Hepatocyte (in vitro differentiated cells): ENCODE data around the gene GLI3. TPM values are rescaled to one million over a fixed set of nuclear protein-coding genes. Genes with fewer than 3 reads are reported as not detected.

ENCODE experiments used
- DNase-seq: peaks from one replicate; pipeline ENCODE4 v3.0.0-alpha.2; 2016; ENCODE audit warnings: low spot score
- H2AFZ ChIP-seq: fragments of 200-600 bp; sonication (generic); 2 replicates; pipeline ENCODE4 v1.6.0; 2016; ENCODE audit warnings: antibody characterized with exemption, mild to moderate bottlenecking
- H3K27ac ChIP-seq: fragments of 200-600 bp; sonication (generic); 2 replicates; pipeline ENCODE4 v1.5.1; 2016; ENCODE audit warnings: mild to moderate bottlenecking
- H3K27me3 ChIP-seq: fragments of 200-600 bp; sonication (generic); 2 replicates; pipeline ENCODE4 v1.6.1; 2016
- H3K36me3 ChIP-seq: fragments of 200-600 bp; sonication (generic); replicated peaks from 2 replicates; pipeline ENCODE4 v1.5.1; 2016; ENCODE audit warnings: low read depth; ENCODE audit not compliant: insufficient read depth
- H3K4me1 ChIP-seq: fragments of 200-600 bp; sonication (generic); 2 replicates; pipeline ENCODE4 v1.5.1; 2016; ENCODE audit warnings: mild to moderate bottlenecking, moderate library complexity; ENCODE audit not compliant: insufficient read depth
- H3K4me2 ChIP-seq: fragments of 200-600 bp; sonication (generic); 2 replicates; pipeline ENCODE4 v1.6.0; 2016
- H3K4me3 ChIP-seq: fragments of 200-600 bp; sonication (generic); 2 replicates; pipeline ENCODE4 v1.5.1; 2016; ENCODE audit warnings: mild to moderate bottlenecking
- H3K79me2 ChIP-seq: fragments of 200-600 bp; sonication (generic); 2 replicates; pipeline ENCODE4 v1.6.0; 2017; ENCODE audit warnings: mild to moderate bottlenecking
- H3K9me2 ChIP-seq: fragments of 200-600 bp; sonication (generic); replicated peaks from 2 replicates; pipeline ENCODE4 v1.6.0; 2017; ENCODE audit warnings: mild to moderate bottlenecking; ENCODE audit not compliant: insufficient read depth
- H3K9me3 ChIP-seq: fragments of 200-600 bp; sonication (generic); 2 replicates; pipeline ENCODE4 v1.5.1; 2016; ENCODE audit warnings: low read depth, mild to moderate bottlenecking
- H4K20me1 ChIP-seq: fragments of 200-600 bp; sonication (generic); 2 replicates; pipeline ENCODE4 v1.6.0; 2016; ENCODE audit warnings: mild to moderate bottlenecking; ENCODE audit not compliant: insufficient read depth, poor library complexity, severe bottlenecking
- EZH2 ChIP-seq: fragments of 200-600 bp; sonication (generic); IDR thresholded peaks from 2 replicates; pipeline ENCODE4 v1.6.1; 2016; ENCODE audit warnings: antibody characterized with exemption, mild to moderate bottlenecking, borderline replicate concordance
- EZH2phosphoT487 ChIP-seq: fragments of 200-600 bp; sonication (generic); IDR thresholded peaks from one replicate; pipeline ENCODE4 v1.6.1; 2018; ENCODE audit warnings: antibody characterized with exemption, mild to moderate bottlenecking, low read depth, moderate library complexity; ENCODE audit not compliant: unreplicated experiment, severe bottlenecking
- WGBS: methylation state at CpG from one replicate; pipeline ENCODE4 v1.1.6; 2016; ENCODE audit warnings: low lambda C conversion rate; ENCODE audit errors: missing lambda C conversion rate; 5-methylcytosine and 5-hydroxymethylcytosine counted together
- polyA plus RNA-seq: library from polyadenylated mRNA; unstranded; fragments of >200 nt; fragmentation: Nextera tagmentation; extraction: Ambion mirVana; gene quantifications from 2 replicates; pipeline ENCODE4 v1.2.1, GENCODE V29; 2016
- total RNA-seq: library from RNA; depleted of rRNA; stranded (reverse); fragments of >200 nt; gene quantifications from 2 replicates; pipeline ENCODE4 v1.2.3, GENCODE V29; 2014
- TF ChIP-seq, protein P1 (sequence below): fragments of 200-600 bp; sonication (generic); IDR thresholded peaks from 2 replicates; pipeline ENCODE4 v1.5.1; 2016; ENCODE audit warnings: antibody characterized with exemption, mild to moderate bottlenecking; ENCODE audit not compliant: poor library complexity

Gene GLI3
- total and polyA plus RNA-seq, 2 experiments from 2014 or later, result 5.5 to 20.0 TPM

DNA sequence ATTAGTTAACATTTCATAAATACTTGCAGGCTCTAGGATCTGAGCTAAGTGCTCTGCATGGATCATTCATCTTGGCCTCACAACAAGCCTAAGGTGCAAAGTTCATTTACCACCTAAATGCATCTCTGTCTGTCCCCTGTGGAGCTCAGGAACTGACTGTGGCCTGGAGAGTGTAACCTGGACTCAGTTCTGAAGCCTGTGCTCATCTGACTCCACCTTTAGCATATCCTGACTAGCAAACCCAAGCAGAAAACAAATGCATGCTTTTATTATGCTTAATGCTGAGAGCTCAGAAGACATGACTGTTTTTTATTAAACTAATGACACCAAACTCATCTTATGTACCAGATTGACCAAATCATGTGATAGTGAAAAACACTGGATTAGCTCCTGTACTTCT, 288.5 kb downstream of the GLI3 start:
- Histone ChIP-seq H3K36me3 (no peaks in the 10 kb centered on the region), H3K27me3 (no peaks in the 10 kb centered on the region), H3K9me2 (no peaks in the 10 kb centered on the region), H3K4me1 (peaks cover 6% of the 10 kb centered on the region), H4K20me1 (no peaks in the 10 kb centered on the region), H3K27ac (no peak overlapping the region), H3K4me2 (no peak overlapping the region), H3K9me3 (no peaks in the 10 kb centered on the region), H3K79me2 (no peaks in the 10 kb centered on the region), H3K4me3 (no peak overlapping the region), H2AFZ (no peak overlapping the region)
- TF ChIP-seq, protein P1, sequence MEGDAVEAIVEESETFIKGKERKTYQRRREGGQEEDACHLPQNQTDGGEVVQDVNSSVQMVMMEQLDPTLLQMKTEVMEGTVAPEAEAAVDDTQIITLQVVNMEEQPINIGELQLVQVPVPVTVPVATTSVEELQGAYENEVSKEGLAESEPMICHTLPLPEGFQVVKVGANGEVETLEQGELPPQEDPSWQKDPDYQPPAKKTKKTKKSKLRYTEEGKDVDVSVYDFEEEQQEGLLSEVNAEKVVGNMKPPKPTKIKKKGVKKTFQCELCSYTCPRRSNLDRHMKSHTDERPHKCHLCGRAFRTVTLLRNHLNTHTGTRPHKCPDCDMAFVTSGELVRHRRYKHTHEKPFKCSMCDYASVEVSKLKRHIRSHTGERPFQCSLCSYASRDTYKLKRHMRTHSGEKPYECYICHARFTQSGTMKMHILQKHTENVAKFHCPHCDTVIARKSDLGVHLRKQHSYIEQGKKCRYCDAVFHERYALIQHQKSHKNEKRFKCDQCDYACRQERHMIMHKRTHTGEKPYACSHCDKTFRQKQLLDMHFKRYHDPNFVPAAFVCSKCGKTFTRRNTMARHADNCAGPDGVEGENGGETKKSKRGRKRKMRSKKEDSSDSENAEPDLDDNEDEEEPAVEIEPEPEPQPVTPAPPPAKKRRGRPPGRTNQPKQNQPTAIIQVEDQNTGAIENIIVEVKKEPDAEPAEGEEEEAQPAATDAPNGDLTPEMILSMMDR, result no peak
- TF ChIP-seq EZH2phosphoT487 (no peak), EZH2 (no peak)
- no peak for DNase-seq

DNA sequence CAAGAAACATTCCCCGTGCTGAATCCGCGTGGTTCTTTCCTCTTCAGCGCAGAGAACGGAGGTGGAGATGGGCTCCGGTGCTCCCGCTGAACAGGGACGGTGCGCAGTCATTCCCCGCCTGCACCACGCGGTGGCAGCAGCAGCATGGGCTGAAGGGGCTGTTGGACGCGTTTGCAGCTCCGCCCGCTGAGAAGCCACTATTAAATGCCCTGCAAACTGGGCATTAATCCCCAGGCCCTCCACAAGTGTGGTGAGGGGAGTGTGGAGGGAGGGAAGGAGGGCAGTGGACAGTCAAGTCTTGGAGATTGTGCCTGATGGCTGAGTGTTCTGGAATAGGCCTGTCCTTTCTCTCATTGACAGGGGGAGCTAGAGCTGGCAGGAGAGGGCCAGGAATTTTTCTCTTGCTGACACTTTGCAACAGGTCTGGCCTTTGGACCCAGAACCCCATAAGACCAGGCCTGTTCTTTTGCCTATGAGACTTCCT, 293.9 kb downstream of the GLI3 start:
- TF ChIP-seq, protein P1, result peak; percentile 99
- no peak for TF ChIP-seq EZH2
- no peaks in the 10 kb centered on the region for H3K27me3 ChIP-seq
- no peaks in the 10 kb centered on the region for H3K9me2 ChIP-seq
- no peaks in the 10 kb centered on the region for H3K9me3 ChIP-seq
- peak overlapping the region; percentile 78 for H3K4me2 ChIP-seq
- no peaks in the 10 kb centered on the region for H4K20me1 ChIP-seq
- no peak overlapping the region for H3K4me3 ChIP-seq
- peak overlapping the region; percentile 31 for H2AFZ ChIP-seq
- H3K27ac ChIP-seq, result peak overlapping the region; percentile 84
- H3K36me3 ChIP-seq, result no peaks in the 10 kb centered on the region
- peaks cover 13% of the 10 kb centered on the region for H3K4me1 ChIP-seq
- peak; percentile 89 for DNase-seq
- WGBS, result 2% methylated on average over 16 of the region's 16 CpGs
- H3K79me2 ChIP-seq, result no peaks in the 10 kb centered on the region

DNA sequence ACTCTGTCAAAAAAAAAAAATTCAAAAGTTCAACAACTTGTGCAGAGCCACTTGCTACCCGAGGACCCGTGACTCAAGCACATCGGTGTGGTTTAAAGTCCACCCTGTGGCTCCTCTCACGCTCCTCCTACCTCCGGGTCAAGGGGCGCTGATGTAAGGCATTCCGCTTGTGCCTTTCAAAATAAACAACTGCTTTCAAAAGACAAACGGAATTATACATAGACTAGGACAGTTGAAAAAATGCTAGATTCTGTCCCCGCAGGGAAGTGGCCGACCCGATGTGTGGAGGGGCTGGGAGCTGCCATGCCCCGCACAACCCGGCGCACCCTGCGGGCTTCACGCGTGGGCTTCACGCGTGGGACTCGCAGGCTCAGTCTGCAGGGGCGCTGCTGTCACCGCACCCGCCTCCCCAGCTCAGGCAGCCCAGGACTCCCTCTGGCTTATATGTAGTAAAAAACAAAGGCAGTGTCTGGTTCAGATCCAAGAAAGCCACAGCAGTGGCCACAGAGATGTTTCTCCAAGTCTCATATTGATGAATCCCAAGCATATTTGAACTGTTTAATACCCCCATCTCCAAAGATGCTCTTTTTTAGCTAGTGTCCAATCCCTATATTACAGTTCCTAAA, 294.4 kb downstream of the GLI3 start:
- Histone ChIP-seq H3K4me3 (no peak overlapping the region), H4K20me1 (no peaks in the 10 kb centered on the region), H3K27ac (peak overlapping the region; percentile 67), H3K79me2 (no peaks in the 10 kb centered on the region), H3K4me1 (peaks cover 13% of the 10 kb centered on the region), H3K9me2 (no peaks in the 10 kb centered on the region), H3K4me2 (peak overlapping the region; percentile 78), H2AFZ (peak overlapping the region; percentile 31), H3K9me3 (no peaks in the 10 kb centered on the region), H3K36me3 (no peaks in the 10 kb centered on the region), H3K27me3 (no peaks in the 10 kb centered on the region)
- TF ChIP-seq EZH2 (no peak), EZH2phosphoT487 (no peak)
- TF ChIP-seq, protein P1, result no peak
- DNase-seq, result peak; percentile 79
- 49% methylated on average over 23 of the region's 23 CpGs for WGBS
